Activated CD4-positive, alpha-beta T cell treated with anti-CD3 and anti-CD28 coated beads, Interleukin-2, amount 50 U/mL, for 24 hours (primary cell): Measurements from ENCODE around the gene RPN2.

Experiments used
- DNase-seq, 2 donors: peaks; one replicate each; pipeline ENCODE4 v3.0.0-alpha.2; 2020; ENCODE audit warnings: low read depth in 1 of 2, low spot score in 1 of 2

The RPN2 gene

DNA sequence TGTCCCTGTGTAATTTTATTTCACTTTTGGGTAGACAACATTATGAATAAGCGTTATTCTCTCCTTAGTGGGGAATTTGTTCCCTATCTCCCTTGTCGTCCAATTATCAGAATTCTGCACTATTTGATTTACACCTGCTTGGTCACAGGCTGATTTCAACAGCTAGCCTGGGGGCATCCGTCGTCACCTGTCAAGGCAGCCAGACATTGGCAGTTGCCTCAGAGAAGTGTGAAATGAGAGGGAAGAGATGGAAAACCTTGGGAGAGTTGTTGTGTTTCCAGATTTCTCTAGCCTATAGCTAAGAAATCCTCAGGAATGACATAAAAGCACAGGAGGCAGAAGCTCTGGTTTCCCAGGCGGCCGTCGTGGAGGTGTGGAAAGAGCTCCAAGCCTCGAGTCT lies 83.4 kb downstream of the RPN2 start:
- DNase-seq = no peak

GRCh38 chr20:37263686-37264085 lies 84.6 kb downstream of the RPN2 start:
- no peak for DNase-seq

DNA sequence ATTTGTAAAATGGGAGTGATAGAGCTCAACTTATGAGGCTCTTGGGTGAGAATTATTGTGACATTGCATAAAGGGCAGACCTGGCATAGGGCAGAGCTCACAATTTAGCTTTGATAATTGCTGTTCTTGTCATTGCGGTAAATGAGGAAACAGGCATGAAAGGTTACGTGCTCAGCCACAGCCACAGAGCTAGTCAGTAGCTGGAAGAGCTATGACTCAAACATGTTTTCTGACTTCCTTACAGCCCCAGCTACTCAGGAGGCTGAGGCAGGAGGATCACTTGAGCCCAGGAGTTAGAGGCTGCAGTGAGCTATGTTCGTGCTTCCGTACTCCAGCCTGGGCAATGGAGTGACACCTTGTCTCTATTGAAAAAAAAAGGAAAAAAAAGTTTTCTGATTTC lies 86.0 kb downstream of the RPN2 start:
- DNase-seq = no peak

- DNase-seq = no peak
These were observed 88.0 kb downstream of the RPN2 start for GRCh38 chr20:37266940-37267666.

DNA sequence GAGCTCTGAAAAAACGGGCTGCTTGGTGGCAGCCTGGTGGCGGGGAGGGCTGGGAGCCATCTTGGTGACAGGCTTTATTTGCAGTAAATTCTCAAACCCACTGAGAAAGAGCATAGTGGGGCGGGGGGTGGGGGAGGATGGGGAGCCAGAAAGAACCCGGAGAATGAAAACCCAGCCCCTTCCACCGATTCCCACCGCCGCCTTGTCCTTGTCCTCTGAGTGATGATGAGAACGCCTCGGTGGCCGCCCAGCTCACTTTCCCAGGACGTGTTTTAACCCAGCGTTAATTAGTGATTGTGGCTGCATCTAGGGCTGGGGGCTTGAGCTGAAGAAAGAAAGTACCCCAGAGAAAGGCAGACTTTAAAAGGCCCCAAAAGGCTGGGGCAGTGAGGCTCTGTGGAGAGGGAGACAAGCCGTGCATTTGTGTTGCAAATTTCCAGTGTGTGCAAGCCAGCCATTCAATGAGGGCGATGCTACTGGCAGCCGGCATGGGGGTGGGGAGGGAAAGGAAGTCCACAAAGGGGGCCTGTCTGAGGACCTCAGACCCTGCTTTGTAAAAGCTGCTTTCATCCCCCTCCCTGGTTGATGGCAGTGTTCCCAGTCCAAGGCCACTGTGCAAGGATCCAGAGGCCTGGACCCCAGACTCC lies 88.7 kb downstream of the RPN2 start:
- DNase-seq = no peak

DNA sequence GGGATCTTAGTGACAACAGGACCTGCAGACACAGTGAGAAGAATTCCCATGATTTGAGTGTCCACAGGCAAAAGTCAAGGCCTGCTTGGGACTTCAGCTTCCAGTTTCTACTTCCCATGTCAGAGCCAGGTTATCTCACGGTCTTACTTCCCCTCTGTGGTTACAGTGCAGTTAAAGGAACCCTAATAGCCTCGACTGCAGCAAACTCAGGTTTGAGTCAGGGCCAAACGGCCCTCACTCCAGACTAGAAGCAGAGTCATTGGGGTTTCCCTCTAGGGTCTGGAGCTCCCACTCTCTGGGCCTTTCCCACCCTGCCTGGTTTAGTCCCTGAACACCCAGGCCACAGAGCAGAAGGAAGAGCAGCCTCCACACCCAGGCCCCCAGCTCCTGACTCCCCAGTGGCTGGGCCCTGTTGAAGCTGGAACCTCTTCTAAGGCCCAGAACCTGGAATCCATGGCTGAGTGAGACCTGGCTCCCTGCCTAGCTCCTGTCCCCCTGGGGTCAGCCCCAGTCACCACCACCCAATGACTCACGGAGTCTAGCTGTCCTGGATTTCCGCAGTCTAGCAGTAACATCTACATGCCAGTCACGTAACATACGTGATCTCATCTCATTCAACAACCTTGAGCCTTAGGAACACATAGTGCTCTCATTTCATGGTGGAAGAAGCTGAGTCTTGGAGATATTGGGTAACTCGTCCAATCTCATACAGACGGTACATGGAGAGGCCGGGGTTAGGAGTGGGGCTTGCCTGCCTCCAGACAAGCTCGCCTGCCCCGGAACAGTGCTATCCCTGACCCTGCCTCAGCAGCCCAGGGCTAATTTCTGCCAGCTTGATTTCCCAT lies 91.7 kb downstream of the RPN2 start:
- no peak for DNase-seq

- no peak for DNase-seq
These were observed 92.3 kb downstream of the RPN2 start for GRCh38 chr20:37271421-37271768.

DNA sequence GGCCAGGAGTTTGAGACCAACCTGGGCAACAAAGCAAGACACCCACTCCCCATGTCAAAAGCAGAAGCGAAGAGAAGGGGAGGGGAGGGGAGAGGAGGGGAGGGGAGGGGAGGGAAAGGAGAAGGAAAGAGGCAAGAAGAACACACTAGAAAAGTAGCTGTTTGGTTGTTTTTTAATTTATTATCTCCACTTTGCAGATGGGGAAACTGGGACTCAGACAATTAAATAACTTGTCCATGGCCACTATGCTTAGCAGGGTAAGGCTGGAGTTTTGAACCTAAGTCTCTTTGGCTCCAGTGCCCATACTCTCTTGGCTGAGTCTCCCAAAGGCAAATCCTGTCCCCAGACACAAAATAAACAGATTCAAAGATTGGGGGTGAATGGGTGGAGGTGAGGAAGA lies 94.9 kb downstream of the RPN2 start:
- DNase-seq = no peak

DNA sequence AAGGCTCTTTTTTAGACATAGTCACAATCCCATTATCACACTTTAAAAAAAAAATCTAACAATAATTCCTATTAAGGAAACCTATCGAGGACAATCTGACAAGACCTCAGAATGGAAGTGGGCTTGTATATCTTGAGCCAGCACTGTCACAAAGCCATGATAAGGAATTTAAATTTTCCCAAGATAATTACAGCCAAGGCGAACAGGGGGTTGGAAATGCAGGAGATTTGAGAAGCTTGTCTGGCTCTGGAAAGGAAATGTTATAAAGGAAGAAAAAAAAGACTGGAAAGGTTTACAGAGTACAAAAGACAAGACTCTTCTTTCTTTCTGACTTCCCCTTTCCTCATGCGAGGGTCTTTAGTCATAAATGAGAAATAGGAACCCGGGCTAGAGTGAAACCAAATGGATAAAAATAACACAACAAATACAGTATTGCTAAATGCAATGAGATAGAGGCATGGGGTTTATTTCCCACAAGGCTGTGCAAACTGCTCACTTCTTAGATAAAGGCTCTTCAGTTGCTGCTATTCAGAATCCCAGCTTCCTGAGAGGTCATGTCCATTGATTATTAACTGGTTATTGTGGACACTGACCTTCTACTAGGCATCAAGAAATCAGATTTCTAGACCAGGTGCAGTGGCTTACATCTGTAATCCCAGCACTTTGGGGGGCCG lies 95.9 kb downstream of the RPN2 start:
- DNase-seq = no peak

GRCh38 chr20:37276494-37277252 lies 97.5 kb downstream of the RPN2 start:
- DNase-seq = no peak

- DNase-seq = no peak
These were observed 98.1 kb downstream of the RPN2 start for GRCh38 chr20:37277253-37277593.

- no peak for DNase-seq
These were observed 99.9 kb downstream of the RPN2 start for GRCh38 chr20:37278966-37279590.

GRCh38 chr20:37279820-37280219 lies 100.7 kb downstream of the RPN2 start:
- no peak for DNase-seq

DNA sequence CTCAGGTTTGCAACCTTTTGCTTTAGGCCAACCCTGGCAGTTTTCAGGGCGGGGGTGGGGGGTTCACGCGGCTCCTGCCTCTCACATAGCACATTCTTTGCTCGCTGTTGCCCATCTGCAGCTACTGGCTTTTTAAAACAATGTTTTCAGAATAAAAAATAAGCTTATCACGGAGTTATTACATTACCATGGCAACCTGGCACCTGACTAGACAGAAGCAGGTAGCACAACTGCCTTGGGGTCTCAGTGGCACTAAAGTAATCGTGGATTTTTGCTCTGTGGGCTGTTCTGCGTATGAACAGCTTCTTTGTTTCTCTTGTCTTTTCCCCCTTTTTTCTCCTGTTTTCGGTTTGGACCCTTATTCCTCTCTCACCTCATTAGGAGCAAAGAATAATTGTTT lies 101.3 kb downstream of the RPN2 start:
- no peak for DNase-seq

DNA sequence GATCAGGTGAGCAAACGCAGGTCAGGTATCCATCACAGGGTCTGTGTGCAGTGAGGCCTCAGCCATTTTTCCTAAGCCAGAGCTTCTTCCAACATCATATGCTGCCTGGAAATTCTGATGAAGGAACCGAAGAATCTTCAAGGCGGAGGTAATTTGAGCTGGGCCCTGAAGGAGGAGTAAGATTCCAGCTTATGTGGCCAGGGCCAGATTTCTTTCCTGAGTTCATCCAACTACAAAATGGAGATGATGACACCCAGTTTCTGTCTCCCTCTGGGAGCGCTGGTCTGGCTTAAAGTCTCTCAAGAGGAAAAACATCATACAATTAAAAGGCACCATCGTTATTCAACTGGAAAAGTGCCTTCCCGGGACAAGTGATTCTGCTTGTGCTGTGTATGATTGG lies 103.4 kb downstream of the RPN2 start:
- no peak for DNase-seq

- DNase-seq = no peak
These were observed 104.5 kb downstream of the RPN2 start for GRCh38 chr20:37283530-37284195.

- DNase-seq = no peak
These were observed 105.6 kb downstream of the RPN2 start for GRCh38 chr20:37284691-37285161.

DNA sequence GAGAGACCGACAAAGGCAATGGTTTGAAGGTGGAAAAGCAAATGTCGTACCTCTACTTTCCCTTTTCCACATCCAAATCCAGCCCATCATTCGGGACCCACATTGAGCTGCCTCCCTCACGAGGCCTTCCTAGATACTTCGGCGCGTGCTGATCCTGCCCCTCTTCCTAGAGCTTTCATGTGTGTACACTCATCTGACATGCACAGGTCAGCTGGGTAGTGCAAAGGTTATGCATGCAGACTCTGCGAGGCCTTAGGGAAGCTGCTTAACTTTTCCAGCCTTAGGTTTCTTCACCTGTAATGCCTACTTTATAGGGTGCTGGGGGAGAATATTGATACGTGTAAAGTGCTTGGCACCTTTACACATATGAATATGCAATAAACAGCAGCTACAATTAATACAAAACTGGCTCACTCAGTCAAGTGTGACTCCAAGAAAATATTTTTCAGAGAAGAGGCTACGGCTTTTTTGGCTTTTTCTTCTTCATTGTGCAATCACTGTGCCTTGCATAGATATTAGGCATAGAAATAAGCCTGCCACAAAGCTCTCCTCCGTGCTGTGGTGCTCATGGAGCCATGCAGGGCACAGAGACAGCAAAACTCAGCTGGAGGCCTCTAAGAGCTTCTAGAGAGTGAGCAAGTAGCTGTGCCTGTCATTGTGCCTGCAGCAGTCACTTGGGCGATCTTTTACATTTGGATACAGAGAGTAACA lies 106.7 kb downstream of the RPN2 start:
- DNase-seq = no peak

- DNase-seq = no peak
These were observed 109.0 kb downstream of the RPN2 start for GRCh38 chr20:37288091-37288490.
